GM04503 (cell line): Measurements from ENCODE around the gene SF3B2.
"Not testable (repeated sequence)": the region's sequence is repeated elsewhere in the genome, so short reads cannot be mapped to it uniquely, and the experiment has no call there.

Source experiments
- DNase-seq: peaks from one replicate; pipeline ENCODE4 v3.0.0-alpha.2; 2012; ENCODE audit warnings: low read depth

The SF3B2 gene

DNA sequence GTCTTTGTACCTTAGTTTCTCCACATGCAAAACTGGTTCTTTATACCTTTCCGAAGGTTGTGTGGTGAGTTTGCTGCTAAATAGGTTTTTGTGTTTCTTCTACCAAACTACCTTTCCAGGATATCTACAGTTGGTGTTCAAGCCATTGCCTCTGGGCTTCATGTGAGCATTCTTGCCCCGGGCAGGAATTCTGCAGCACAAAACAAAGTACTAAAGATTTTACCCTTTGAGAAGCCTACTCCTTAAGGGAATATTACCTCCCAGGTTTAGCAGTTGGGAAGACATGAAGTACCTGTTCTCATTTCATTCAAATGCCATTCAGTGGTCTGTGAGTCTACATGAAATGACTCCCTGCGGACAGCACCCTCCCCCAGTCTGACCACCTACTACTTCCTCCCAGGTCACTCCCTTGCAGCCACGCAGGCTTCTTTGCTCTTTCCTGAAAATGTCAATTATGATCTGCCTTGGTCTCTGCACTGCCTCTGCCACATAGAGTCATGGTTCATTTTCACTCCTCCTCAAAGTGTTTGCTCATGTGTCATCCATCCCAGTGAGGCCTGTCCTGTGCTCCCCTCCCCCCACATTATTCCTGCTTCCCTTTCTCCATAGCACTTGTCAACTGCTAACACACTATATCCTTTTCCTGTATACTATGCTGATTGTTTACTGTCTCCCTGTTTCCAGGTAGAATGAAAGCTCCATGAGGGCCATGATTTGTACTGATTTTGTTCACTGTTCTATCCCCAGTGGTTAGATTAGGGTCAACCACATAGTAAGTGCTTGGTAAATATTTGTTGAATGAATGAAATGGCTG is 54.8 kb downstream of the SF3B2 start:
- no peak for DNase-seq

DNA sequence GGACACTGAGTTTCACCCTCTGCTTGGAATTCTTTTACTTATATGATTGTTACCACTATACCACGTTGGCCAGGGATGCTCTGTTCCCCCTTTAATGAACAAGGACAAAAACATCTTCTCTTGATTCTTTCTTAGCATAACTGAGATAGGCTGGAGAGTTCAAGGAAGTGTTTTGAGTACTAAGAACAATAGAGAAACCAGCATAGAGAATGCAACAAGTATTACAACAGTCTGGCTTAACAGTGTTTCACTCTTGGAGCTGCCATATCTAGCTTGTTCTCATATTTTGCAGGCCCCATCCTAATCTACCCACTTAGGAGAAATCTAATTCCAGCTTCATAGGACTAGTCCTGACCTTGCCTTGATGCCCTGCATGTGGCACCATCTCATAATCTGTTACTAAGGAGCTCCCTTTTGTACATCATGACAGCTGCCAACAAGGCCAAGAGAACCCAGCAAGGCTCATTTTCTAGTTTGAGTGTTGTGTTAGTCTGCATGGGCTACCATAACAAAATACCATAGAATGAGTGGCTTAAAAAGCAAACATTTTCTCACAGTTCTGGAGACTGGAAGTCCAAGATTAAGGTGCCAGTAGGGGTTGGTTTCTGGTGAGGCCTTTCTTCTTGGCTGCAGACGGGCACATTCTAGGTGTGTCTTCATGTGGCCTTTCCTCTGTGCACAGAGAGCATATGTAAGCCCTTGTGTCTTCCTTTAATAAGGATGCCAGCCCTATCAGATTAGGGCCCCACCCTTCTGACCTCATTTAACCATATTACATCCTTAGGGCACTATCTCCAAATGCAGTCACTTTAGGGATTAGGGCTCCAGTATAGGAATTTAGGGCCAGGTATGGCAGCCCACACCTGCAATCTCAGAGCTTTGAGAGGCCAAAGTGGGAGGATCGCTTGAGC is 55.7 kb downstream of the SF3B2 start:
- no peak for DNase-seq

- no peak for DNase-seq
These were observed 57.1 kb downstream of the SF3B2 start for GRCh38 chr11:66109294-66109693.

GRCh38 chr11:66111158-66111557 is 59.0 kb downstream of the SF3B2 start:
- DNase-seq: no peak

DNA sequence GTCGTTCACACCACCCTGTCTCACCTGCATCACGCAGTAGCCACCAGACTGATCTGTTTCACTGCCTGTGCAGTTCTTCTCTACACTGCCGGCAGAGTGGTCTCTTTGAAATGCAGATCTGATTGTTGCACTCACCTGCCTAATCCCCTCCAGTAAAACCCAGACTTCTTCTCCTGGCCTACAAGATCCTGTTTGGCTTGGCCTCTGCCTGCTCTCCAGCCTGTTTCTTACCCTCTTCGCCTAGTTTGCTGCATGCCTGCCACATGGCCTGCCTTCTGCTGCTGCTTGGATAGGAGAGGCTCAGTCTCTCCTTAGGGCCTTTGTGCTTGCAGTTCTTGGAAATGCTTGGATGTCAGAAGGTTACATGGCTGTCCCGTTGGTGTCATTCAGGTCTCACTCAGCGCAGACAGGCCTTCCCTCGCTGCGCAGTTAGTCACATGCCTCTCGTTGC is 59.9 kb downstream of the SF3B2 start:
- no peak for DNase-seq

- peak; percentile 85 for DNase-seq
These were observed 60.7 kb downstream of the SF3B2 start for GRCh38 chr11:66112601-66113499.

- DNase-seq: not testable (repeated sequence)
These were observed 62.8 kb downstream of the SF3B2 start for GRCh38 chr11:66114957-66115356.

- DNase-seq: no peak
These were observed 63.6 kb downstream of the SF3B2 start for GRCh38 chr11:66115638-66116301.

DNA sequence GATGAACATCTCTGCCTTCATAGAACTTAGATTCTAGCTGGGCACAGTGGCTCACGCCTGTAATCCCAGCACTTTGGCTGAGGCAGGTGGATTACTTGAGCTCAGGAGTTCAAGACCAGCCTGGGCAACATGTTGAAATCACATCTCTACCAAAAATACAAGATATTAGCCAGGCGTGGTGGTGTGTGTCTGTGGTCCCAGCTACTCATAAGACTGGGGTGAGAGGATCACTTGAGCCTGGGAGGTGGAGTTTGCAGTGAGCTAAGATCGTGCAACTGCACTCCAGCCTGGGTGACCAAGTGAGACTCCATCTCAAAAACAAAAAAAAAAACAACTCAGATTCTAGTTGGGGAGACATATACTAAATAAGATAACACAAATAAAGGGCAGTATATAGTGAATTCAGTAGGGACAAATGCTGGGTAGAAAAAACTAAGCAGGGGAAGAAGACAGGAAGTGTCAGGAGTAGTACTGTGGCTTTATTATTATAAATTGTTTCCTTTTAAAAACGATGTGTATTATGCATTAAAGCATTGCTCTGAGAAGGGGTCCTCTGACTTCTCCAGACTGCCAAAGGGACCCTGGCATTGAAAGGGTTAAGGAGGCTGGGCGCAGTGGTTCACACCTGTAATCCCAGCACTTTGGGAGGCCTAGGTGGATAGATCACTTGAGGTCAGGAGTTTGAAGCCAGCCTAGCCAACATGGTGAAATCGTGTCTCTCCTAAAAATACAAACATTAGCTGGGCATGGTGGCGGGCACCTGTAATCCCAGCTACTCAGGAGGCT is 64.6 kb downstream of the SF3B2 start:
- no peak for DNase-seq

GRCh38 chr11:66118847-66119246 is 66.7 kb downstream of the SF3B2 start:
- no peak for DNase-seq
